ENCODE measurements around the gene MAPK8IP3. TPM values are rescaled to one million over a fixed set of nuclear protein-coding genes. Genes with fewer than 3 reads are reported as not detected.

The MAPK8IP3 gene
- total RNA-seq, 4 donors from 2014 or later = 78.1 to 456 (median 193) TPM

DNA sequence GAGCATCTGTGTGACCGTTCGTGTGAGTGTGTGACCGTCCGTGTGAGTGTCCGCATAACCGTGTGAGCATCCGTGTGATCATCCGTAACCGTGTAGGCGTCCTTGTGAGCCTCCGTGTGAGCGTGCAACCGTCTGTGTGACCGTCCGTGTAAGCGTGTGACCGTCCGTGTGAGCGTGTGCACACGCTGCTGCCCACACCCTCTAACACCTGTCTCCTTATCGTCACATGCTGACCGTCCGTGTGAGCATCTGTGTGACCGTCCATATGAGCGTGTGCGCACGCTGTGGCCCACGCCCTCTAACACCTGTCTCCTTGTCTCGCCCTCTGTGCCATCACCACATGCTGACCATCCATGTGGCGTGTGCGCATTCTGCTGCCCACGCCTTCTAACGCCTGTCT lies 34.2 kb downstream of the MAPK8IP3 start:
- Histone ChIP-seq H3K9me3 (no peaks in the 10 kb centered on the region), H3K36me3 (peaks cover 0 to 30% (median 0%) of the 10 kb centered on the region in 3 donors)

DNA sequence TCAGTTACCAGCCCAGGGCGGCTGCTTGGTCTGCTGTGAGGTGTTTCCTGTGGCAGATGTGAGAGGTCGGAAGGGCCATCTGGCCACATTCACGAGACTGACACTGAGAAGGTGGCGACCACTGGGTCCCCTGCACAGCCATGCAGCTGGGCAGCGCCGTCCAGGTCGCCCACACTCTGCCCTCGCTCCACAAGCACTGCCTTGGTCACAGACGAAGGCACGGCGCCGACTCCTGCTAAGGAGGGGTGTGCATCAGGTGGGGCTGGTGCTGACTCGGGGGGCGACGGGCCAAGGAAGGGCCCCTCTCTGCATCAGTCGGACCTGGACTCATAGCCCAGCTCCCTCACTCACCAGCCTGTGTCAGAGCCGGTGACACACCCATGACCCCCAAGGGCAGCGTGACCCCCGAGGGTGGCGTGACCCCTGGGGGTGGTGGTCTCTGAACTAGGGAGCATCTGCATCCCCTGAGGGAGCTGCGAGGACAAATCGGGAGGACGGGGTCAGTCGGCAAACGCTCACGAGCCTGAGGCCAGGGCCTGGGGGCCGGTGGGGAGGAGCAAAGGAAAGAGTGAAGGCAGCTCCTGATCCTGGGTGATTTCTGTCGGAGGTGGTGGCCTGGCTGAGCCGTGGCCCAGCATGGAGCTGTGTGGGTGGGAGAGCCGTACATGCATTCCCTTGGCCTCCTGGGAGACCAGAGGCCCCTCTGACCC lies 34.9 kb downstream of the MAPK8IP3 start:
- TF ChIP-seq POLR2A (IDR thresholded peaks at IDR 0.05) = no peak
- TF ChIP-seq, protein P1, sequence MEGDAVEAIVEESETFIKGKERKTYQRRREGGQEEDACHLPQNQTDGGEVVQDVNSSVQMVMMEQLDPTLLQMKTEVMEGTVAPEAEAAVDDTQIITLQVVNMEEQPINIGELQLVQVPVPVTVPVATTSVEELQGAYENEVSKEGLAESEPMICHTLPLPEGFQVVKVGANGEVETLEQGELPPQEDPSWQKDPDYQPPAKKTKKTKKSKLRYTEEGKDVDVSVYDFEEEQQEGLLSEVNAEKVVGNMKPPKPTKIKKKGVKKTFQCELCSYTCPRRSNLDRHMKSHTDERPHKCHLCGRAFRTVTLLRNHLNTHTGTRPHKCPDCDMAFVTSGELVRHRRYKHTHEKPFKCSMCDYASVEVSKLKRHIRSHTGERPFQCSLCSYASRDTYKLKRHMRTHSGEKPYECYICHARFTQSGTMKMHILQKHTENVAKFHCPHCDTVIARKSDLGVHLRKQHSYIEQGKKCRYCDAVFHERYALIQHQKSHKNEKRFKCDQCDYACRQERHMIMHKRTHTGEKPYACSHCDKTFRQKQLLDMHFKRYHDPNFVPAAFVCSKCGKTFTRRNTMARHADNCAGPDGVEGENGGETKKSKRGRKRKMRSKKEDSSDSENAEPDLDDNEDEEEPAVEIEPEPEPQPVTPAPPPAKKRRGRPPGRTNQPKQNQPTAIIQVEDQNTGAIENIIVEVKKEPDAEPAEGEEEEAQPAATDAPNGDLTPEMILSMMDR (IDR thresholded peaks at IDR 0.05) = no peak
- no peak for DNase-seq
- no peaks in the 10 kb centered on the region for H3K4me1 ChIP-seq
- H3K4me3 ChIP-seq = no peak overlapping the region
- no peaks in the 10 kb centered on the region for H3K27me3 ChIP-seq
- H3K36me3 ChIP-seq = peaks cover 0 to 37% (median 0%) of the 10 kb centered on the region in 3 donors
- H3K9me3 ChIP-seq = no peaks in the 10 kb centered on the region
- no peak overlapping the region for H3K27ac ChIP-seq

More for the DNA sequence above, 34.2 kb downstream of the MAPK8IP3 start:
- no peak overlapping the region for H3K4me3 ChIP-seq
- H3K27ac ChIP-seq = no peak overlapping the region
- H3K4me1 ChIP-seq = no peaks in the 10 kb centered on the region
- H3K27me3 ChIP-seq = no peaks in the 10 kb centered on the region
- DNase-seq = no peak
- TF ChIP-seq, protein P1 (IDR thresholded peaks at IDR 0.05) = no peak
- no peak for TF ChIP-seq POLR2A (IDR thresholded peaks at IDR 0.05)

GRCh38 chr16:1741553-1742165 lies 35.7 kb downstream of the MAPK8IP3 start:
- H3K4me1 ChIP-seq = no peaks in the 10 kb centered on the region
- no peak for DNase-seq
- H3K36me3 ChIP-seq = peaks cover 0 to 42% (median 0%) of the 10 kb centered on the region in 3 donors

GRCh38 chr16:1743376-1744337 lies 37.7 kb downstream of the MAPK8IP3 start:
- no peaks in the 10 kb centered on the region for H3K9me3 ChIP-seq
- no peaks in the 10 kb centered on the region for H3K4me1 ChIP-seq
- no peaks in the 10 kb centered on the region for H3K27me3 ChIP-seq
- TF ChIP-seq POLR2A (IDR thresholded peaks at IDR 0.05) = no peak
- TF ChIP-seq, protein P1 (IDR thresholded peaks at IDR 0.05) = no peak
- DNase-seq = no peak
- peaks cover 0 to 62% (median 0%) of the 10 kb centered on the region in 3 donors for H3K36me3 ChIP-seq
- no peak overlapping the region for H3K27ac ChIP-seq
- no peak overlapping the region for H3K4me3 ChIP-seq

More at GRCh38 chr16:1741553-1742165, 35.7 kb downstream of the MAPK8IP3 start:
- H3K27ac ChIP-seq = no peak overlapping the region
- no peaks in the 10 kb centered on the region for H3K27me3 ChIP-seq
- TF ChIP-seq, protein P1 (IDR thresholded peaks at IDR 0.05) = no peak
- TF ChIP-seq POLR2A (IDR thresholded peaks at IDR 0.05) = no peak
- H3K4me3 ChIP-seq = no peak overlapping the region
- no peaks in the 10 kb centered on the region for H3K9me3 ChIP-seq

- H3K4me1 ChIP-seq = no peaks in the 10 kb centered on the region
- peaks cover 0 to 70% (median 0%) of the 10 kb centered on the region in 3 donors for H3K36me3 ChIP-seq
- TF ChIP-seq, protein P1 (IDR thresholded peaks at IDR 0.05) = no peak
- TF ChIP-seq POLR2A (IDR thresholded peaks at IDR 0.05) = no peak
- no peaks in the 10 kb centered on the region for H3K27me3 ChIP-seq
- H3K27ac ChIP-seq = no peak overlapping the region
- H3K4me3 ChIP-seq = no peak overlapping the region
- no peak for DNase-seq
- no peaks in the 10 kb centered on the region for H3K9me3 ChIP-seq
Observed at GRCh38 chr16:1744338-1744840, 38.4 kb downstream of the MAPK8IP3 start.

Data from Peyer's patch (tissue), 4 donors.